NCI-H1436 treated with DMSO at 0.1 percent for 48 hours (cell line): Measurements from ENCODE around the gene NXPE3.
A peak's percentile ranks its signal among the peaks of the same experiment; 100 is the strongest.

ENCODE experiments used
- DNase-seq: peaks from one replicate; lab custom pipeline; 2025; lab: John Stamatoyannopoulos, UW

NXPE3 gene

GRCh38 chr3:101803173-101803782, 24.3 kb downstream of the NXPE3 start:
- DNase-seq: peak; percentile 20

GRCh38 chr3:101803939-101804338, 24.9 kb downstream of the NXPE3 start:
- DNase-seq: no peak

GRCh38 chr3:101806491-101806890, 27.5 kb downstream of the NXPE3 start:
- DNase-seq: no peak

- no peak for DNase-seq
Observed at GRCh38 chr3:101807888-101808287, 28.9 kb downstream of the NXPE3 start.

GRCh38 chr3:101809178-101810021, 30.4 kb downstream of the NXPE3 start:
- no peak for DNase-seq

GRCh38 chr3:101810022-101810418, 31.0 kb downstream of the NXPE3 start:
- no peak for DNase-seq

- no peak for DNase-seq
Observed at GRCh38 chr3:101811875-101812274, 32.9 kb downstream of the NXPE3 start.

GRCh38 chr3:101812895-101813294, 33.9 kb downstream of the NXPE3 start:
- DNase-seq: no peak

GRCh38 chr3:101813817-101814440, 34.9 kb downstream of the NXPE3 start:
- DNase-seq: no peak

- DNase-seq: no peak
Observed at GRCh38 chr3:101814835-101815234, 35.8 kb downstream of the NXPE3 start.

GRCh38 chr3:101816215-101817149, 37.5 kb downstream of the NXPE3 start:
- DNase-seq: no peak

GRCh38 chr3:101817992-101818391, 39.0 kb downstream of the NXPE3 start:
- no peak for DNase-seq

- DNase-seq: no peak
Observed at GRCh38 chr3:101819649-101820206, 40.7 kb downstream of the NXPE3 start.

GRCh38 chr3:101821503-101821902, 42.5 kb downstream of the NXPE3 start:
- DNase-seq: no peak

GRCh38 chr3:101823525-101823924, 44.5 kb downstream of the NXPE3 start:
- DNase-seq: no peak

GRCh38 chr3:101824702-101825101, 45.7 kb downstream of the NXPE3 start:
- no peak for DNase-seq

GRCh38 chr3:101825904-101826445, 47.0 kb downstream of the NXPE3 start:
- no peak for DNase-seq

GRCh38 chr3:101827211-101828174, 48.5 kb downstream of the NXPE3 start:
- DNase-seq: peak; percentile 28

GRCh38 chr3:101828276-101828675, 49.3 kb downstream of the NXPE3 start:
- DNase-seq: no peak
